ENCODE data around the gene C19orf12. TPM values are rescaled to one million over a fixed set of nuclear protein-coding genes. Genes with fewer than 3 reads are reported as not detected.

Gene C19orf12
- total RNA-seq = 10 to 100 TPM; 11.0 to 16.9 (median 12.9) TPM
- polyA plus RNA-seq = 10 to 100 TPM; 11.0 to 11.5 TPM

DNA sequence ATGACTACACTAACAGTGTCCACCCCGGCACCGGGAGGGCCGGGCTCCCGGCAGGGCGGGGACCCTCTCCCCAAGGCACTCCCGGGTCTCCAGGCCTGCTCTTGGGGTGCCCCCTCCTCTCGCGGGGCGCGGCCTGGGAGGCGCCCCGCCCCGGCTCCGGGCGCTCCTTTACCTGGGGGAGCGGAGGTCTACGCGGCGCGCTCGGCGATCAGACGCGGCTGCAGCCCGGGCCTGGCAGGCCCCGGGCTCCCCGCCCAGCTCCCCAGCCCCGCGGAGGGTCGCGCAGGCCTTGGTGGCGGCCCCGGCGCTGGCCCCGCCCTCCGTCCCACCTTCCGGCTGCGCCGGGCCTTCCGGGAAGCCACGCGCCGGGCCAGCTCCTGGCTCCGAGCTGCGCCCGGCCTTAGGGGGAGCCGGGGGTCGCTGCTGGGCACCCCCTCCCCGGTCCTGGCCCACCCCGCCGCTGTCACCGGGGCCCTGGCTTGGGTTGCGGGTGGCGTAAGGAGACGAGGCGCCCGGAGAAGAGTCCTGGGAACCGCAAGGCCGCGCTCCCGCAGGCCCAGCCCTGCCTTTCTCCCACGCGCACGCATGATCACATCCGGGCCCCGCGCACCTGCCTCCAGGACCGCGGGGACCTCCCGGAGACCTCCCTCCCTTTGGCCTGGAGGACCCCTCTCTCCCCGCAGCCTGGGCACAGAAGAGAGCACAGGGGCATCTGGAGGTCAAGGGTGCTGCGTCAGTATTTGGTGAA, at the start of gene C19orf12:
Gene C19orf12 (minus strand): TSS at position 309 of the 748 bp plus-strand sequence. CDS start 6,848 bp downstream, outside the sequence.
- H3K4me1 ChIP-seq = peaks cover 7 to 18% (median 12%) of the 10 kb centered on the region in 3 donors
- no peaks in the 10 kb centered on the region for H3K9me3 ChIP-seq
- FAIRE-seq (no peak), DNase-seq (peak; percentile 61 to 89 (median 80)), ATAC-seq (peak; percentile 81 to 89 (median 88))
- H3K36me3 ChIP-seq = no peaks in the 10 kb centered on the region
- peak within 1 kb of the TSS; percentile 87 to 96 (median 91) for H3K4me3 ChIP-seq
- WGBS, 2 donors = 0% methylated on average over 34 to 72 of the region's 72 CpGs
- H3K27me3 ChIP-seq = no peaks in the 10 kb centered on the region
- peak within 1 kb of the TSS; percentile 92 to 95 (median 93) for H3K27ac ChIP-seq
- intact Hi-C loops (cut with DNase I) = loop anchor here in 2 of 3 donors (5.0 kb wide), 1 partner anchor 103 kb away; no protein-coding TSS in a partner anchor
- no peak for TF ChIP-seq CTCF (IDR thresholded peaks at IDR 0.05)

DNA sequence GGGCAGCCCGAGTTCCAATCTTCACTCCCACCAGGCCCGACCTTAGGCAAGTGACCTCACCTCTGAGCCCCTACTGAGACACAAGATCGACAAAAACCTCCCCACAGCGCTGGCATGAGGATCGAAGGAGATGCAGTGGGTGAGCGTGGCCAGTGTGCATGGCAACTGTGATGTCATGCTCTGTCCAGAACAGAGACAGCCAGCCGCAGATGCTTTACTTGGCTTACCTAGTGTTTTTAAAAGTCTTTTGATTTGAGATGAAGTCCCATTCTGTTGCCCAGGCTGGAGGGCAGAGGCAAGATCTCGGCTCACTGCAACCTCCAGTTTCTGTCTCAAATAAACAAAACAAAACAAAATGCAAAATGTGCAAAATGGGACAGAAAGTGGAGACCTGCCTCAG, 49.3 kb upstream of the C19orf12 start:
- no peak for FAIRE-seq
- TF ChIP-seq CTCF (IDR thresholded peaks at IDR 0.05) = no peak
- WGBS, 2 donors = 82 to 90% methylated on average over 8 of the region's 8 CpGs
- no peaks in the 10 kb centered on the region for H3K4me1 ChIP-seq
- H3K9me3 ChIP-seq = no peaks in the 10 kb centered on the region
- H3K4me3 ChIP-seq = no peak overlapping the region
- DNase-seq = no peak
- no peaks in the 10 kb centered on the region for H3K36me3 ChIP-seq
- intact Hi-C loops (cut with DNase I) = loop anchor here in 1 of 3 donors (10.0 kb wide), 1 partner anchor 110 kb away; no protein-coding TSS in a partner anchor
- ATAC-seq = no peak
- H3K27ac ChIP-seq = no peak overlapping the region
- H3K27me3 ChIP-seq = no peaks in the 10 kb centered on the region

DNA sequence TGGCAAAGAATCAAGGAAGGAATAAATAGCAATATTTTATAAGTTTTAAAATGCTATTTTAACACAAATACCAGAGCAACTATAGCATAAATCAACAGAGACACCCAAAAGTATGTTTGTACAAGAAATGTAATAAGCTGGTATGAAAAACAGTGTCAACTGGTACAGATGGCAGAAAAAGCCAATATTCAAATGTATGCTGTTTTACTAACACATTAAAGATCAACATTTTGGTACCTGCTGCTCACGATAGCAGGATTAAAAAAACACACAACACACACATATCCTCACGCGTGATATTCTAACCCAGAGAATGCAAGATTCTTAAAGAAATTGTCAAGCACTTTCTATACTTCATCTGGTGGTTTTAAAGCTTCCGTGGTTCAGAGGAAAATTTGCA, 48.1 kb upstream of the C19orf12 start:
- FAIRE-seq (no peak), ATAC-seq (no peak), DNase-seq (no peak)
- Histone ChIP-seq H3K27ac (no peak overlapping the region), H3K4me1 (no peaks in the 10 kb centered on the region), H3K36me3 (no peaks in the 10 kb centered on the region), H3K27me3 (no peaks in the 10 kb centered on the region), H3K9me3 (no peaks in the 10 kb centered on the region), H3K4me3 (no peak overlapping the region)
- intact Hi-C loops (cut with DNase I) = loop anchor here in 1 of 3 donors (10.0 kb wide), 1 partner anchor 112 kb away; no protein-coding TSS in a partner anchor
- TF ChIP-seq CTCF (IDR thresholded peaks at IDR 0.05) = no peak
- 82 to 89% methylated on average over 4 of the region's 4 CpGs for WGBS, 2 donors

DNA sequence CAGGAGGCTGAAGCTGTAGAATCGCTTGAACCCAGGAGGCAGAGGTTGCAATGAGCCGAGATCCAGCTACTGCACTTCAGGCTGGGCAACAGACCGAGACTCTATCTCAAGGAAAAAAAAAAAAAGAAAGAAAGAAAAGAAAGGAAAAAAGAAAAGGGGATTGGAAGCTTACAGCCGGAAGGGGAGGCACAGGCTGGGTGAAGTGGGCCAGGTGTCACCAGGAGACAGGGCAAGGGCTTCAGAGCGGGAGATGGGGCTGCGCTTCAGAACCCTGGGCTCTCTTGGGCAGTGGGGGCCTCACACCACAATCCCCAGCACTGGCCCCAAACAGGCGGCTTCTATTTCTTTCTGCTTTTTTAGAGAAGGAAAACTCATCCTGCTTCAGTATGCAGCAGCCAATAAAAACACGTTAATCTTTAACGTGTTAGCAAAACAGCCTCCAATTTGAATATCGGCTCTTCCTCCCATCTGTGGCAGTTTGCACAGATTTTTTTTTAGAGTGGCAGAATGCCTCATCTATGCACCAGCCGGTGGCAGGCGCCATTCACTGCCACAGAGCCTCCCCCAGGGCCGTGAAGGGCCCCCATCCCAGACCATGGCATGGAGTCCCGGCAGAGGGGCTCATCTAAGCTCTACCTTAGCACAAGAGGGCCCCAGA, 46.6 kb upstream of the C19orf12 start:
- no peak for ATAC-seq
- intact Hi-C loops (cut with DNase I) = loop anchor here in 1 of 3 donors (10.0 kb wide), 1 partner anchor 113 kb away; no protein-coding TSS in a partner anchor
- Histone ChIP-seq H3K27ac (no peak overlapping the region), H3K4me3 (no peak overlapping the region), H3K9me3 (no peaks in the 10 kb centered on the region), H3K4me1 (no peaks in the 10 kb centered on the region), H3K27me3 (no peaks in the 10 kb centered on the region), H3K36me3 (no peaks in the 10 kb centered on the region)
- no peak for TF ChIP-seq CTCF (IDR thresholded peaks at IDR 0.05)
- no peak for DNase-seq
- no peak for FAIRE-seq
- 51 to 59% methylated on average over 14 of the region's 14 CpGs for WGBS, 2 donors
